Activated T-cell treated with anti-CD3 and anti-CD28 coated beads for 48 hours (primary cell): ENCODE results near the gene TRIM42.

Experiments used
- DNase-seq: peaks from one replicate; pipeline ENCODE4 v3.0.0-alpha.2; 2020; ENCODE audit warnings: low read depth

Gene TRIM42

GRCh38 chr3:140710711-140711389, 33.0 kb downstream of the TRIM42 start:
- no peak for DNase-seq

GRCh38 chr3:140711390-140712035, 33.6 kb downstream of the TRIM42 start:
- DNase-seq, result no peak

- DNase-seq, result no peak
Observed at GRCh38 chr3:140712301-140712700, 34.4 kb downstream of the TRIM42 start.

GRCh38 chr3:140715035-140715434, 37.2 kb downstream of the TRIM42 start:
- DNase-seq, result no peak

GRCh38 chr3:140717921-140718320, 40.1 kb downstream of the TRIM42 start:
- no peak for DNase-seq

GRCh38 chr3:140719841-140720614, 42.2 kb downstream of the TRIM42 start:
- DNase-seq, result no peak

- no peak for DNase-seq
Observed at GRCh38 chr3:140723576-140723975, 45.7 kb downstream of the TRIM42 start.

GRCh38 chr3:140724856-140725812, 47.3 kb downstream of the TRIM42 start:
- DNase-seq, result no peak

GRCh38 chr3:140726066-140726465, 48.2 kb downstream of the TRIM42 start:
- DNase-seq, result no peak

GRCh38 chr3:140727886-140728285, 50.0 kb downstream of the TRIM42 start:
- no peak for DNase-seq

- no peak for DNase-seq
Observed at GRCh38 chr3:140731440-140732119, 53.7 kb downstream of the TRIM42 start.

- DNase-seq, result no peak
Observed at GRCh38 chr3:140733623-140734022, 55.8 kb downstream of the TRIM42 start.

GRCh38 chr3:140736863-140737460, 59.1 kb downstream of the TRIM42 start:
- DNase-seq, result no peak

GRCh38 chr3:140742116-140742515, 64.3 kb downstream of the TRIM42 start:
- DNase-seq, result no peak

GRCh38 chr3:140748171-140748570, 70.3 kb downstream of the TRIM42 start:
- DNase-seq, result no peak

GRCh38 chr3:140748903-140749302, 71.0 kb downstream of the TRIM42 start:
- DNase-seq, result no peak
